SK-N-SH (cell line): Measurements from ENCODE around the gene NIP7.

ENCODE experiments used
- CHD2 ChIP-seq: fragments of 150-350 bp; IDR thresholded peaks from 2 replicates; pipeline ENCODE4 v1.6.1; 2018; ENCODE audit warnings: low read length; ENCODE audit not compliant: partially characterized antibody
- EZH2phosphoT487 ChIP-seq: fragments of 200-600 bp; sonication (generic); IDR thresholded peaks from 2 replicates; pipeline ENCODE4 v1.6.1; 2017; ENCODE audit warnings: low read depth, mixed run types, mild to moderate bottlenecking, antibody characterized with exemption, moderate library complexity, borderline replicate concordance
- FOSL2 ChIP-seq: IDR thresholded peaks from 2 replicates; pipeline ENCODE4 v1.4.0; 2012; ENCODE audit warnings: low read depth, mild to moderate bottlenecking, moderate library complexity, borderline replicate concordance
- FOXM1 ChIP-seq: IDR thresholded peaks from 2 replicates; pipeline ENCODE4 v1.4.0; 2012; ENCODE audit warnings: low read depth, mild to moderate bottlenecking
- GATA2 ChIP-seq: sonication (generic); formaldehyde crosslinking; IDR thresholded peaks from 2 replicates; pipeline ENCODE4 v1.5.0; 2020; ENCODE audit warnings: mild to moderate bottlenecking, missing genetic modification reagents
- JUND ChIP-seq: IDR thresholded peaks from 2 replicates; pipeline ENCODE4 v1.4.0; 2012
- SIN3A ChIP-seq: IDR thresholded peaks from 2 replicates; pipeline ENCODE4 v1.6.1; 2012; ENCODE audit warnings: low read depth, mild to moderate bottlenecking, low read length, moderate library complexity, borderline replicate concordance
- TEAD4 ChIP-seq: IDR thresholded peaks from 2 replicates; pipeline ENCODE4 v1.4.0; 2012; ENCODE audit warnings: mild to moderate bottlenecking, borderline replicate concordance; ENCODE audit not compliant: insufficient read depth
- YY1 ChIP-seq: IDR thresholded peaks from 2 replicates; pipeline ENCODE4 v1.4.0; 2012; ENCODE audit warnings: low read depth, mild to moderate bottlenecking
- TF ChIP-seq, protein P1 (sequence below): fragments of 200-600 bp; sonication (generic); IDR thresholded peaks from 2 replicates; pipeline ENCODE4 v1.6.1; 2017; ENCODE audit warnings: antibody characterized with exemption, mild to moderate bottlenecking, moderate library complexity
- TF ChIP-seq, protein P2 (sequence below): IDR thresholded peaks from 2 replicates; pipeline ENCODE4 v1.4.0; 2012; ENCODE audit warnings: low read depth, borderline replicate concordance
- TF ChIP-seq, protein P3 (sequence below): IDR thresholded peaks from 2 replicates; pipeline ENCODE4 v1.6.1; 2012; ENCODE audit warnings: mild to moderate bottlenecking, low read depth, low read length, moderate library complexity
- TF ChIP-seq, protein P4 (sequence below): IDR thresholded peaks from 2 replicates; pipeline ENCODE4 v1.4.0; 2012; ENCODE audit warnings: low read depth

DNA sequence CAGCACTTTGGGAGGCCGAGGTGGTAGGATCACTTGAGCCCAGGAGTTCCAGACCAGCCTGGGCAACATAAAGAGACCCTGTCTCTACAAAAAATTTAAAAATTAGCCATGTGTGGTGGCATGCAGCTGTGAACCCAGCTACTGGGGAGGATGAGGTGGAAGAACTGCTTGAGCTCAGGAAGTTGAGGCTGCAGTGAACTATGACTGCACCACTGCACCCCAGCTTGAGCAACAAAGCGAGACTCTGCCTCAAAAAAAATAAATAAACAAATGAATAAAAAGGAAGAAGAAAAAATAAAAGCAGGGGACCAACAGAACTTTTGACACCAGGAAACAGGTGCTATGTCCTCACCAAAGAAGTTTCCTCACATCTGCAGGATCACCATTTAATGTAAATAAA, 32.0 kb downstream of the NIP7 start:
- TF ChIP-seq CHD2 (no peak), JUND (no peak), YY1 (no peak), TEAD4 (no peak), GATA2 (CRISPR knock-in tag) (no peak), FOSL2 (no peak), FOXM1 (no peak), EZH2phosphoT487 (no peak), SIN3A (no peak)
- TF ChIP-seq, protein P1, sequence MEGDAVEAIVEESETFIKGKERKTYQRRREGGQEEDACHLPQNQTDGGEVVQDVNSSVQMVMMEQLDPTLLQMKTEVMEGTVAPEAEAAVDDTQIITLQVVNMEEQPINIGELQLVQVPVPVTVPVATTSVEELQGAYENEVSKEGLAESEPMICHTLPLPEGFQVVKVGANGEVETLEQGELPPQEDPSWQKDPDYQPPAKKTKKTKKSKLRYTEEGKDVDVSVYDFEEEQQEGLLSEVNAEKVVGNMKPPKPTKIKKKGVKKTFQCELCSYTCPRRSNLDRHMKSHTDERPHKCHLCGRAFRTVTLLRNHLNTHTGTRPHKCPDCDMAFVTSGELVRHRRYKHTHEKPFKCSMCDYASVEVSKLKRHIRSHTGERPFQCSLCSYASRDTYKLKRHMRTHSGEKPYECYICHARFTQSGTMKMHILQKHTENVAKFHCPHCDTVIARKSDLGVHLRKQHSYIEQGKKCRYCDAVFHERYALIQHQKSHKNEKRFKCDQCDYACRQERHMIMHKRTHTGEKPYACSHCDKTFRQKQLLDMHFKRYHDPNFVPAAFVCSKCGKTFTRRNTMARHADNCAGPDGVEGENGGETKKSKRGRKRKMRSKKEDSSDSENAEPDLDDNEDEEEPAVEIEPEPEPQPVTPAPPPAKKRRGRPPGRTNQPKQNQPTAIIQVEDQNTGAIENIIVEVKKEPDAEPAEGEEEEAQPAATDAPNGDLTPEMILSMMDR, result no peak
- TF ChIP-seq, protein P2, sequence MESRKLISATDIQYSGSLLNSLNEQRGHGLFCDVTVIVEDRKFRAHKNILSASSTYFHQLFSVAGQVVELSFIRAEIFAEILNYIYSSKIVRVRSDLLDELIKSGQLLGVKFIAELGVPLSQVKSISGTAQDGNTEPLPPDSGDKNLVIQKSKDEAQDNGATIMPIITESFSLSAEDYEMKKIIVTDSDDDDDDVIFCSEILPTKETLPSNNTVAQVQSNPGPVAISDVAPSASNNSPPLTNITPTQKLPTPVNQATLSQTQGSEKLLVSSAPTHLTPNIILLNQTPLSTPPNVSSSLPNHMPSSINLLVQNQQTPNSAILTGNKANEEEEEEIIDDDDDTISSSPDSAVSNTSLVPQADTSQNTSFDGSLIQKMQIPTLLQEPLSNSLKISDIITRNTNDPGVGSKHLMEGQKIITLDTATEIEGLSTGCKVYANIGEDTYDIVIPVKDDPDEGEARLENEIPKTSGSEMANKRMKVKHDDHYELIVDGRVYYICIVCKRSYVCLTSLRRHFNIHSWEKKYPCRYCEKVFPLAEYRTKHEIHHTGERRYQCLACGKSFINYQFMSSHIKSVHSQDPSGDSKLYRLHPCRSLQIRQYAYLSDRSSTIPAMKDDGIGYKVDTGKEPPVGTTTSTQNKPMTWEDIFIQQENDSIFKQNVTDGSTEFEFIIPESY, result no peak
- TF ChIP-seq, protein P3, sequence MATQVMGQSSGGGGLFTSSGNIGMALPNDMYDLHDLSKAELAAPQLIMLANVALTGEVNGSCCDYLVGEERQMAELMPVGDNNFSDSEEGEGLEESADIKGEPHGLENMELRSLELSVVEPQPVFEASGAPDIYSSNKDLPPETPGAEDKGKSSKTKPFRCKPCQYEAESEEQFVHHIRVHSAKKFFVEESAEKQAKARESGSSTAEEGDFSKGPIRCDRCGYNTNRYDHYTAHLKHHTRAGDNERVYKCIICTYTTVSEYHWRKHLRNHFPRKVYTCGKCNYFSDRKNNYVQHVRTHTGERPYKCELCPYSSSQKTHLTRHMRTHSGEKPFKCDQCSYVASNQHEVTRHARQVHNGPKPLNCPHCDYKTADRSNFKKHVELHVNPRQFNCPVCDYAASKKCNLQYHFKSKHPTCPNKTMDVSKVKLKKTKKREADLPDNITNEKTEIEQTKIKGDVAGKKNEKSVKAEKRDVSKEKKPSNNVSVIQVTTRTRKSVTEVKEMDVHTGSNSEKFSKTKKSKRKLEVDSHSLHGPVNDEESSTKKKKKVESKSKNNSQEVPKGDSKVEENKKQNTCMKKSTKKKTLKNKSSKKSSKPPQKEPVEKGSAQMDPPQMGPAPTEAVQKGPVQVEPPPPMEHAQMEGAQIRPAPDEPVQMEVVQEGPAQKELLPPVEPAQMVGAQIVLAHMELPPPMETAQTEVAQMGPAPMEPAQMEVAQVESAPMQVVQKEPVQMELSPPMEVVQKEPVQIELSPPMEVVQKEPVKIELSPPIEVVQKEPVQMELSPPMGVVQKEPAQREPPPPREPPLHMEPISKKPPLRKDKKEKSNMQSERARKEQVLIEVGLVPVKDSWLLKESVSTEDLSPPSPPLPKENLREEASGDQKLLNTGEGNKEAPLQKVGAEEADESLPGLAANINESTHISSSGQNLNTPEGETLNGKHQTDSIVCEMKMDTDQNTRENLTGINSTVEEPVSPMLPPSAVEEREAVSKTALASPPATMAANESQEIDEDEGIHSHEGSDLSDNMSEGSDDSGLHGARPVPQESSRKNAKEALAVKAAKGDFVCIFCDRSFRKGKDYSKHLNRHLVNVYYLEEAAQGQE, result no peak
- TF ChIP-seq, protein P4, sequence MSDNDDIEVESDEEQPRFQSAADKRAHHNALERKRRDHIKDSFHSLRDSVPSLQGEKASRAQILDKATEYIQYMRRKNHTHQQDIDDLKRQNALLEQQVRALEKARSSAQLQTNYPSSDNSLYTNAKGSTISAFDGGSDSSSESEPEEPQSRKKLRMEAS, result no peak
